Vagina (tissue), 2 donors: ENCODE data around the gene TLCD4.

Experiments
- CTCF ChIP-seq, 3 experiments: fragments of 450-650 bp in 2 of 3; fragments of 200-600 bp in 1 of 3; sonication (generic) in 1 of 3; IDR thresholded peaks; one replicate each; pipeline ENCODE4 v1.5.1; 2017 to 2019; ENCODE audit warnings: antibody characterized with exemption in 3 of 3, mild to moderate bottlenecking in 2 of 3, moderate library complexity in 2 of 3
- POLR2A ChIP-seq, 2 donors: fragments of 450-650 bp; IDR thresholded peaks; one replicate each; pipeline ENCODE4 v1.6.1; 2017; ENCODE audit warnings: antibody characterized with exemption in 2 of 2, mild to moderate bottlenecking in 2 of 2, moderate library complexity in 2 of 2

DNA sequence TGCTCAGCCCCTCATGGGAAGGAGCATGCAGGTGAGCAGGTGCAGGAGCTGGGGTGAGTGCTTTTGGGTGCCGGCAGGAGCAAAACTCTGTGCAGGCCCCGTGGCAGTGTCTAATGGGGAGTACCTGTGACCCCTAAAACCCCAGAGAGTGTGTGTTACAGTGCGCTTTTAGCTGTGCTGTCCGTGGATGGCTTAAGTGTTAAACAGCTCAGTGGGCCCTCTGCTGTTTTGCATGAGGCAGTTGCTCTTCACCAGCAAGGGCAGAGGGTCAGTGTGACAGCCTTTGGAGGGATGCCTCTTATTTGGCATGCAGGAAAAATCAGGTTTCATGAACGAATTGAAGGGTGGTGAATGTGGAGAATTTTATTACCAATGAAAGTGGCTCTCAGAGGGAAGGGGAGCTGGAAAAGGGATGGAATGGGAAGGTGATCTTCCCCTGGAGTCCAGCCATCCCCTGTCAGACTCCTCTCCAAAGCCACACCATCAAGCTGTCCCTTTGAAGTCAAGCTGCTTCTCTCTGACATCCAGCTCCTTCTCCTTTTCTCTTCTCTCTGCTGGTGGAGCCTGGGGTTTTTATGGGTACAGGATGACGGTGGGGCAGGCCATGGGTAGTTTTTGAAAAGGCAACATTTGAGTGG, 27.4 kb upstream of the TLCD4 start:
- TF ChIP-seq CTCF (IDR thresholded peaks at IDR 0.05) (no peak), POLR2A (IDR thresholded peaks at IDR 0.05) (no peak)
